HS-5 (cell line): ENCODE results near the gene PPP1R36.
"Not testable (repeated sequence)": the region's sequence is repeated elsewhere in the genome, so short reads cannot be mapped to it uniquely, and the experiment has no call there.

Source experiments
- DNase-seq: peaks from one replicate; pipeline ENCODE4 v3.0.0-alpha.2; 2012; ENCODE audit warnings: low read depth

The PPP1R36 gene

GRCh38 chr14:64520699-64521098 lies 29.1 kb upstream of the PPP1R36 start:
- no peak for DNase-seq

GRCh38 chr14:64522591-64523355 lies 27.0 kb upstream of the PPP1R36 start:
- DNase-seq, result no peak

- DNase-seq, result no peak
These were observed 24.4 kb upstream of the PPP1R36 start for GRCh38 chr14:64525354-64525753.

GRCh38 chr14:64531567-64531966 lies 18.2 kb upstream of the PPP1R36 start:
- DNase-seq, result no peak

GRCh38 chr14:64536488-64537245 lies 13.1 kb upstream of the PPP1R36 start:
- no peak for DNase-seq

- DNase-seq, result peak; percentile 86
These were observed 9.3 kb upstream of the PPP1R36 start, which contains the start of gene HSPA2 for GRCh38 chr14:64540208-64541202. Gene HSPA2 (plus strand): TSS chr14:64540741. CDS start chr14:64540850, 109 bp downstream.

GRCh38 chr14:64541261-64541971 lies 8.3 kb upstream of the PPP1R36 start:
- no peak for DNase-seq

GRCh38 chr14:64541972-64542835 lies 7.6 kb upstream of the PPP1R36 start:
- DNase-seq, result no peak

- no peak for DNase-seq
These were observed 6.9 kb upstream of the PPP1R36 start for GRCh38 chr14:64542836-64543201.

- DNase-seq, result no peak
These were observed 5.0 kb upstream of the PPP1R36 start for GRCh38 chr14:64544607-64545312.

GRCh38 chr14:64549016-64549415 lies 745 bp upstream of the PPP1R36 start:
- DNase-seq, result no peak

GRCh38 chr14:64550621-64551333 lies 1.0 kb downstream of the PPP1R36 start:
- DNase-seq, result no peak

- no peak for DNase-seq
These were observed 4.8 kb downstream of the PPP1R36 start for GRCh38 chr14:64554556-64554955.

- peak; percentile 43 for DNase-seq
These were observed 6.8 kb downstream of the PPP1R36 start for GRCh38 chr14:64556526-64556925.

- not testable (repeated sequence) for DNase-seq
These were observed 8.5 kb downstream of the PPP1R36 start for GRCh38 chr14:64558216-64558615.

- no peak for DNase-seq
These were observed 11.9 kb downstream of the PPP1R36 start for GRCh38 chr14:64561631-64562030.

GRCh38 chr14:64562436-64562835 lies 12.7 kb downstream of the PPP1R36 start:
- DNase-seq, result no peak

GRCh38 chr14:64563696-64564095 lies 13.9 kb downstream of the PPP1R36 start:
- no peak for DNase-seq

GRCh38 chr14:64566651-64567122 lies 16.9 kb downstream of the PPP1R36 start:
- DNase-seq, result no peak
